Fibroblast of lung (primary cell): ENCODE measurements around the gene HIP1R.

Source experiments
- EZH2 ChIP-seq: IDR thresholded peaks from 2 replicates; pipeline ENCODE4 v1.5.1; 2012; ENCODE audit warnings: low read length, control low read depth, mild to moderate bottlenecking; ENCODE audit errors: missing control alignments
- TF ChIP-seq, protein P1 (sequence below), 2 donors: IDR thresholded peaks in 1 of 2; conservative IDR thresholded peaks in 1 of 2; 1 replicate in 1 of 2; 2 replicates in 1 of 2; pipeline ENCODE4 v1.5.1; 2011 to 2012; ENCODE audit warnings: low read length in 2 of 2, control low read depth in 1 of 2, inconsistent platforms in 1 of 2, low read depth in 1 of 2, mild to moderate bottlenecking in 1 of 2

DNA sequence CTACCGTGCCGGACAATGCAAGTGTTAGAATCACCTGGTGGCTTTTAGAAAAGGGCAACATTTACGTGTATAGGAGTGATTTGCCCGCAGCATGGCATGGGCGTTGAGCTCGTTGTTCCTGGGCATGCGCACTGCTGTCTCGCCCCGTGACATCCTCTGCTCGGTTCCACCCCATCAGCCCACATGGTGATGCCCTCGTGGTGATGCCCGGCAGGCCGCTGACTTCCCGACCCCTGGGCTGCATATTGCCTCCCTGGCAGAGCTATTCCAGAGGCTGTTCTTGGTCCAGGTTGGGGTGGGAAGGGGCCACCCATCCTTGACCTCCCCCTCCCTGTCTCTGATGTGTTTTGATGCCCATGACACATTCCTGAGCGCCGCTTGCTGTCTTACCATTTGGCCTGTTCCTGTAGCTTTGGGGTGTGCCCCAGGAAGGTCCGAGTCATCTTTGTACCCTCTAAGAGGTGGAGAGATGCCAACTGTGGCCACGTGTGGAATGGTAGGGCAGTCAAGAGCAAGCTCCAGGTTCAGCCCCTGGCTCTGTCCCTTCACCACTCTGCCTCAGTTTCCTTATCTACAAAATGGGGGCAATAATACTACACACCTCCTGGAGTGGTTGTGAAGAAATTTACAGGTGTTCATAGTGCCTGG, 4.8 kb downstream of the HIP1R start:
- TF ChIP-seq, protein P1, sequence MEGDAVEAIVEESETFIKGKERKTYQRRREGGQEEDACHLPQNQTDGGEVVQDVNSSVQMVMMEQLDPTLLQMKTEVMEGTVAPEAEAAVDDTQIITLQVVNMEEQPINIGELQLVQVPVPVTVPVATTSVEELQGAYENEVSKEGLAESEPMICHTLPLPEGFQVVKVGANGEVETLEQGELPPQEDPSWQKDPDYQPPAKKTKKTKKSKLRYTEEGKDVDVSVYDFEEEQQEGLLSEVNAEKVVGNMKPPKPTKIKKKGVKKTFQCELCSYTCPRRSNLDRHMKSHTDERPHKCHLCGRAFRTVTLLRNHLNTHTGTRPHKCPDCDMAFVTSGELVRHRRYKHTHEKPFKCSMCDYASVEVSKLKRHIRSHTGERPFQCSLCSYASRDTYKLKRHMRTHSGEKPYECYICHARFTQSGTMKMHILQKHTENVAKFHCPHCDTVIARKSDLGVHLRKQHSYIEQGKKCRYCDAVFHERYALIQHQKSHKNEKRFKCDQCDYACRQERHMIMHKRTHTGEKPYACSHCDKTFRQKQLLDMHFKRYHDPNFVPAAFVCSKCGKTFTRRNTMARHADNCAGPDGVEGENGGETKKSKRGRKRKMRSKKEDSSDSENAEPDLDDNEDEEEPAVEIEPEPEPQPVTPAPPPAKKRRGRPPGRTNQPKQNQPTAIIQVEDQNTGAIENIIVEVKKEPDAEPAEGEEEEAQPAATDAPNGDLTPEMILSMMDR (conservative IDR thresholded peaks at IDR 0.05 in 1 of 2, IDR thresholded peaks at IDR 0.05 in 1 of 2; ENCODE audit: low read depth in 1 of 2, low read length in 2 of 2): no peak
- no peak for TF ChIP-seq EZH2
